ENCODE data around the gene CABP7.

The CABP7 gene

DNA sequence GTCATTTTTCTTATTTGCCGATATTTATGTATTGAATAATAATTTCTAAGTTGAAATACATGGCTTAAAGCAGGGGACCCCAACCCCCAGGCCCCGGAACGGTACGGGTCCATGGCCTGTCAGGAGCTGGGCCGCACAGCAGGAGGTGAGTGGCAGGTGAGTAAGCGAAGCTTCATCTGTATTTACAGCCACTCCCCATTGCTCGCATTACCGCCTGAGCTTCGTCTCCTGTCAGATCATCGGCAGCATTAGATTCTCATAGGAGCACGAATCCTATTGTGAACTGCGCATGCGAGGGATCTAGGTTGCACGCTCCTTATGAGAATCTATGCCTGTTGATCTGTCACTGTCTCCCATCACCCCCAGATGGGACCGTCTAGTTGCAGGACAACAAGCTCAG, 42.5 kb downstream of the CABP7 start:
- no peak overlapping the region for H3K4me3 ChIP-seq (ENCODE audit: low read length)
- TF ChIP-seq, protein P1, sequence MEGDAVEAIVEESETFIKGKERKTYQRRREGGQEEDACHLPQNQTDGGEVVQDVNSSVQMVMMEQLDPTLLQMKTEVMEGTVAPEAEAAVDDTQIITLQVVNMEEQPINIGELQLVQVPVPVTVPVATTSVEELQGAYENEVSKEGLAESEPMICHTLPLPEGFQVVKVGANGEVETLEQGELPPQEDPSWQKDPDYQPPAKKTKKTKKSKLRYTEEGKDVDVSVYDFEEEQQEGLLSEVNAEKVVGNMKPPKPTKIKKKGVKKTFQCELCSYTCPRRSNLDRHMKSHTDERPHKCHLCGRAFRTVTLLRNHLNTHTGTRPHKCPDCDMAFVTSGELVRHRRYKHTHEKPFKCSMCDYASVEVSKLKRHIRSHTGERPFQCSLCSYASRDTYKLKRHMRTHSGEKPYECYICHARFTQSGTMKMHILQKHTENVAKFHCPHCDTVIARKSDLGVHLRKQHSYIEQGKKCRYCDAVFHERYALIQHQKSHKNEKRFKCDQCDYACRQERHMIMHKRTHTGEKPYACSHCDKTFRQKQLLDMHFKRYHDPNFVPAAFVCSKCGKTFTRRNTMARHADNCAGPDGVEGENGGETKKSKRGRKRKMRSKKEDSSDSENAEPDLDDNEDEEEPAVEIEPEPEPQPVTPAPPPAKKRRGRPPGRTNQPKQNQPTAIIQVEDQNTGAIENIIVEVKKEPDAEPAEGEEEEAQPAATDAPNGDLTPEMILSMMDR (conservative IDR thresholded peaks at IDR 0.05; ENCODE audit: low read depth, low read length) = no peak
- no peak for DNase-seq (ENCODE audit: low read depth)

DNA sequence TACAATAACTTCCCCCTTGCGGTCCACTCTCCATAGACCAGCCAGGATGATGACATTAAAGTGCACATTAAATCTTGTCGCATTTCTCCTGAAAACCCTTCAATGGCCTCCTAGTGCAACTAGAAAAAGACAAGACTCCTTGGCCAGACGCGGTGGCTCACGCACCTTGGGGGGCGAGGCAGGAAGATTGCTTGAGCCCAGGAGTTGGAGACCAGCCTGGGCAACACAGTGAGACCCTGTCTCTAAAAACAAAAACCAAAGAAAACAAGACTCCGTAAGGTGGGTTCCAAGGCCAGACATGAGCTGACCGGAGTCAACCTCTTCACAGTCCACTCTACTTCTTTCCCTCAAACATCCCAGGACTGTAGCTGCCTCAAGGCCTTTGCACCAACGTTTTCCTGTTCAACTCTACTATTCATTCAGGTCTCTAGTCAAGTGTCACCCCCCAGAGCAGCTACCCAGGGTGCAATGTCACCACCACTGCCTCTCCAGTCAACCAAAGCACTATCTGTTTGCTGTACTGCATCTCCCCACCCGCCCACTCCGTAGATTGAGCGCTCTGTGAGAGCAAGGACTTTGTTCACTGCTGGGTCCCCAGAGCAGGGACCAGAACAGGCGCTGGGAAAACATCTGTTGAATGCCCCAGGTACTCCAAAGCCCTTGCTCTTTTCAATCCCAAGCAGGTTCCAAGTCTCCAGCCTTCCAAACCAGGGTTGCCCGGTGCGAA, 46.3 kb downstream of the CABP7 start:
- peak overlapping the region; percentile 74 for H3K4me3 ChIP-seq (ENCODE audit: low read length)
- TF ChIP-seq, protein P1 (conservative IDR thresholded peaks at IDR 0.05; ENCODE audit: low read depth, low read length) = no peak
- DNase-seq (ENCODE audit: low read depth) = no peak

DNA sequence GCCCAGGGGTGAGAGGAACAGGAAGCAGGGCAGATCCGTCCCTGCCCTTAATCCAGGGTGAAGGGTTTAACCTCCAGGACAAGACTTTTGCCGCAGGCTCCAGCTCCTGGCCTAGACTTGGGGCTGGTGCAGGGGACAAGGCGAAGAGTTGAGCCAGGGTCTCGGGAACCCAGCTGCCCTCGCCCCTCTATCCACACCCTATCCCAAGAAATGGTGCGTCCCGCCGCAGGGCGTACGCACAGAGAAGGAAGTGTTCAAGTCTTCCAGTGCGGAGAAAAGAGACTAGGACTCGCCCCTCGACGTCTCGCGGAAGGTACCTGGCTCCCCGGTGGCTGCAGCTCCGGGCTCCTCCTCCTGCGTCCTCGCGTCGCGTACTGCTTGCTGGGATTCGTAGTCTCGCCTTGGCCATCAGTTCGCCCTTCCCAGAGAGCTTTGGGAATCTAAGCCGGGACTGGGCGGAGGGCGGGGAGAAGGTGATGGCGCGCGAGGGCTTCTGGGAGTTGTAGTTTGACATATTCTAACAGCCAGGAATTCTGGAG, 46.9 kb downstream of the CABP7 start, which contains the start of gene ZMAT5:
ZMAT5 (minus strand) TSS at position 376 of the 539 bp plus-strand sequence. CDS start 18,463 bp downstream, outside the sequence.
- DNase-seq (ENCODE audit: low read depth) = peak; percentile 93
- H3K4me3 ChIP-seq (ENCODE audit: low read length) = peak within 1 kb of the TSS; percentile 95
- TF ChIP-seq, protein P1 (conservative IDR thresholded peaks at IDR 0.05; ENCODE audit: low read depth, low read length) = no peak

DNA sequence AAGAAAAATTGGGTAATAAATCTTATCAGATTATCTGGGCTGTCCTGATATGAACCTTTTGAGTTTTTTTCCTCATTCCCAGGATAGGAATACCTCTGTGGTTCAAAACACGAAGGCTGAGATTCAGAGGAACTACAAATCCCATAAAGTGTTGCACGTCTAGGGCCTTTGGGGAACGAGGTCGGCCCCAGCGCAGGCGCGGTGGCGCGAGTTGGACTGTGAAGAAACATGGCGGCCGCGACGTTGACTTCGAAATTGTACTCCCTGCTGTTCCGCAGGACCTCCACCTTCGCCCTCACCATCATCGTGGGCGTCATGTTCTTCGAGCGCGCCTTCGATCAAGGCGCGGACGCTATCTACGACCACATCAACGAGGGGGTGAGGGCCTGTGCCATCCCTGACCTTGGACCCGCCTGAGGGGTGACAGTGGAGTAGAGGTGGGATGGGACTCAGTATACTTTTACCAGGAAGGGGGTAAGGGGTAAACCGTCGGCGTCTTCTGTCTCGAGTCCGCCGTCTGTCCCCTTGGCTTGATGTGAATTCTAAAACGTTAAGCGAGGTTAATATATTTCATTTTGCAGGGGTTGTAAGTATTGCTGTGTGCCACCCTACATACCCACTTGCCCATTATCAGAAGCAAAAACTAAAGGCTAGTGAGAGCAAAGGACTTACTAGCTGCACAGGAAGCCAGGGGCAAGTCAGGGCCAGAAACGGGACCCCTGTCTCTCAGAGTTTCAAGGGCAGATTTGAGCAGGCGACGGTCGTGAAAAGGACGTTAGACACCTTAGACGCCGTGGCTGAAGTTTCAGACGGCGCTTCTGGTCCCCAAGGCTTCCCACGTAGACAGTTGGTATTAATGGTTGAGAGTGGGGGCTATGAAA, 47.6 kb downstream of the CABP7 start, which contains the start of gene UQCR10:
UQCR10 (plus strand) TSS at position 199 of the 881 bp plus-strand sequence; CDS start at position 229, 30 bp downstream.
- DNase-seq (ENCODE audit: low read depth) = peak; percentile 61
- peak within 1 kb of the TSS; percentile 95 for H3K4me3 ChIP-seq (ENCODE audit: low read length)
- TF ChIP-seq, protein P1 (conservative IDR thresholded peaks at IDR 0.05; ENCODE audit: low read depth, low read length) = no peak

DNA sequence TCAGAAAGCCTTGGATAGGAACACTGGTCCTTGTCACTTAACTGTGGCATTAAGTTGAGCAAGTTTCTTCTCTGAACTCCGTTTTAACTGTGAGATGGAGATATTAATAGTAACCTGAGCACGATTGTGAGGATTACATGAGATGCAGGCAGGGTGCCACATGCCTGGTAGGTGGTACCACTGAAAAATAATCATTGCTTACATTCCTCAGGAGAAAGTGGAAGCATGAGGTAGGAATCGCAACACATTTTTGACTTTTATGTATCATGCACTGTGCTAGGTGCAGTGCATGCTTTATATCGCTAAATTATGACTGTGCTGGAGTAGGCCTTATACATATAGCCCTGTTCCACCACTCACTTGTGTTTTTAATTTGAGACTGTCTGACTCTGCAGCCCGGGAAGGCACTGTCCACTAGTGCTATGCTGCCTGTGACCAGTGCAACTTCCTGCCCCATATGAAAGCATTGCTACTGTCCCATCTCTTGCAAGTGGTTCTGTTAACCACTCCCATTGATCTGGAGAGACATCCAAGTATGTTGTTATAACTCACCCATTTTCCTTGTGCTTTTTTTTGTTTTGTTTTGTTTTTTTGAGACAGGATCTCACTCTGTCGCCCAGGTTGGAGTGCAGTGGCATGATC, 48.4 kb downstream of the CABP7 start:
- no peak for DNase-seq (ENCODE audit: low read depth)
- H3K4me3 ChIP-seq (ENCODE audit: low read length) = peak overlapping the region; percentile 95
- TF ChIP-seq, protein P1 (conservative IDR thresholded peaks at IDR 0.05; ENCODE audit: low read depth, low read length) = no peak

DNA sequence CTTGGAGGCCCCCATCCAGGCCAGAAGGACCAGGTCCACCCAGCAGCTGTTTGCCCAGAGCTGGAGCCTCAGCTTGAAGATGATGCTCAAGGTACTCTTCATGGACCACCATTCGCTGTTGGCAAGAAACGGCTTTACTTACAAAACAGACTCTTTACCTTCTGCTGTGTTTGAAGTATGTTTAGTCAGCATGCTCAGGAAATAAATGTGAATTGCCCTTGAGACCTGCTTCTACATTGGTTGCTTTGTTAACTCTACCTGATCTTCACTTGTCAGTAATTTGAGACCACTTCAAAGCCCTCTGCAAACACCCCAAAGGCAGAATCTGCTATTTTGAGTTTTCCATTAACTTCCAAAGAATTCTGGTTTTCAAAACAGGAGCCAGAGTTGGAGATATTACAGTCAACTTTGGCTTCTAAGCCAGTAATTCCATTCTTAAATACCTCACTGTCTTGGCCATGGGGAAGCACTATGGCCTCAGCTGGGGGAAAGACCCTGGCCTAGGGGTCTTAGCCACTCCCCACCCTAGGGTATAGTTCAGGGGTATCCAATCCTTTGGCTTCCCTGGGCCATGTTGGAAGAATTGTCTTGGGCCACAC, 50.0 kb downstream of the CABP7 start:
- TF ChIP-seq, protein P1 (conservative IDR thresholded peaks at IDR 0.05; ENCODE audit: low read depth, low read length) = no peak
- DNase-seq (ENCODE audit: low read depth) = no peak
- no peak overlapping the region for H3K4me3 ChIP-seq (ENCODE audit: low read length)
